Limb (tissue), 2 donors: ENCODE results near the gene RHBDL3.
"Not testable (repeated sequence)": the region's sequence is repeated elsewhere in the genome, so short reads cannot be mapped to it uniquely, and the experiment has no call there.

Experiments used
- DNase-seq, 2 donors: peaks; one replicate each; pipeline ENCODE4 v3.0.0-alpha.2; 2016; ENCODE audit errors: extremely low spot score in 2 of 2

RHBDL3 gene

GRCh38 chr17:32323811-32324491 is 58.3 kb downstream of the RHBDL3 start:
- DNase-seq, result no peak

DNA sequence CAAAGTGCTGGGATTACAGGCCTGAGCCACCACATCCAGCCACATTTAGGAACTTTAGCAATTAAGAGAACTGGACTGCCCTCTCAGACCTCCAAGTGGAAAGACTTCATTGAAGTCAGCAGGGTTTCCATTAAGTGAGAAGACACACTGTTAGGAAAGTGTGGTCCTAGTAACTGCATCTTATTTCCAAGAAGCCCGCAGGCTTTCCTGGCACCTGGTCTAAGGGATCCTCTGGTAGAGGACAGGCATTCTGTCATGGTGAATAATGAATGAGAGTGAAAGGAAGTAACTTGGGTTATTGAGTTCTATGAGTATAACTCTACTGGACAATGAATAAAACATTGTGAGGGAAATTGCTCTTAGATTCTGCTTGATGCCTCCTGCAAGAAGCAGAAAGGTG is 62.3 kb downstream of the RHBDL3 start:
- DNase-seq, result no peak

GRCh38 chr17:32330147-32330546 is 64.5 kb downstream of the RHBDL3 start:
- DNase-seq, result no peak

DNA sequence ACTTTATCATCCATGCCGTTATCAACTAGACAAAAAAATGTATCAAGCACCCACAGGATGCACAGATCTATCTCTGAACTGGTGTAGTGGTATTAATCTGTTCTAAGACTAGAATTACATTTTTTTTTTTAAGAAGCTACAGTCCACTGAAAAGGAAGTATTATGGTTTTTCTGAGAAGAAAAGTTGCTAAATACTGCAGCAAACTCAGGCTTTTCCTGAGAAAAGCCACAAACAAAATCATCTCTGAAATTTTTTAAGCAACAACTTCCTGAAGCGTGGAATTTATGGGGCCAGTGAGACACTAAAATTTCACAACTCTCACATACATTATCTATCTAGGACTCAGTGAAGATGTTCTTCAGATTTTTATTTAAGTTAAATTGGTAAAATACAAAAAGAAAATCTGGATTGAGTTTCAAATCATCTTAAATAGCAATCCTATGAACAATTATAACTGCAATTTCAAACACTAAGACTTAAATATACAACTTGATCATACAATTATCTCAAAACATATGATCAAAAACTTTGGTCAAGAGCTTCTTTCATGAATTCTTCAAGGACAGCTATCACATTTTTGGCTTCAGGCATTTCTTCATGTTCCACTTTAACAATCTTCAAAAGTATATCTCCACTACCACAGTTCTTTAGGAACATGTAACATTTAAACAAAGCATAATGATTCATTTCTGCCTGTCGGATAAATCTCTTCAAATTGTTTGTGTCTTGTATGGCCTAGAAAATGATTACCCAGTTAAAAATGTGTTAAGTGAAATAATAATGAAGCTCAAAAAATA is 65.8 kb downstream of the RHBDL3 start:
- DNase-seq, result no peak

- DNase-seq, result no peak
Measured at GRCh38 chr17:32333187-32333586, 67.6 kb downstream of the RHBDL3 start.

GRCh38 chr17:32335046-32335445 is 69.4 kb downstream of the RHBDL3 start:
- DNase-seq, result no peak

- no peak for DNase-seq
Measured at GRCh38 chr17:32335687-32336086, 70.1 kb downstream of the RHBDL3 start.

DNA sequence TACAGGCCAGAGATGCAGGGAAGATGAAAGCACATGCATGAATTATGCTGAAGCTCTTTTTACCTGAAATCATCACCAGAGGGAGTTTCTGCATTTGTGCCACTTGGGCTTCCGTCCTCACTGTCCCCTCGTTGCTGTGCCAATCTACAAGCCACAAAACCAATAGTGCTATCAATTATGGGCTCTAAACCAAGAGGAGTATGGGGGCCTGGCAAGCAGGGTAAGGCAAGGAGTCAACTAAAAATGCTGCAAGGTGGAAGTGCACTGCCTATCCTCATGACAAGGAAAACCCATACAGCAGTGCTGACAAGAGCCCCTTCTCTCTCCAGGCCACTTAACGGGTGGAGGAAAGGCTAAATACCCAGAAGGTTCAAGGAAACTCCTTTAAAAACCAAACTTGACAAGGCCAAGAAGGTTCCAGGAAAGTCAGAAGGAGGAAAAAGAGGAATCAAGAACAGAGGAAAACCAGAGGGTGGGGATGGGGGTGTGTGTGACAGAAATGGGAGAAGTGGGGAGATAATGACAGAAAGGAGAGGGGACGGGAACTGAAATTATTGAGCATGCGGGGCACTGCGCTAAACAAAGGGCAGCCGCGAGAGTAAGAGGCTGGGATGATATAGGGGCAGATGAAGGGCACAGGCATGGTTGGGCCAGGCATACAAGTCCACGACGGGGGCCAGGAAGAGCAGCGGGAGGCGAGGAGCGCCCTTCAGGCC is 75.7 kb downstream of the RHBDL3 start:
- no peak for DNase-seq

DNA sequence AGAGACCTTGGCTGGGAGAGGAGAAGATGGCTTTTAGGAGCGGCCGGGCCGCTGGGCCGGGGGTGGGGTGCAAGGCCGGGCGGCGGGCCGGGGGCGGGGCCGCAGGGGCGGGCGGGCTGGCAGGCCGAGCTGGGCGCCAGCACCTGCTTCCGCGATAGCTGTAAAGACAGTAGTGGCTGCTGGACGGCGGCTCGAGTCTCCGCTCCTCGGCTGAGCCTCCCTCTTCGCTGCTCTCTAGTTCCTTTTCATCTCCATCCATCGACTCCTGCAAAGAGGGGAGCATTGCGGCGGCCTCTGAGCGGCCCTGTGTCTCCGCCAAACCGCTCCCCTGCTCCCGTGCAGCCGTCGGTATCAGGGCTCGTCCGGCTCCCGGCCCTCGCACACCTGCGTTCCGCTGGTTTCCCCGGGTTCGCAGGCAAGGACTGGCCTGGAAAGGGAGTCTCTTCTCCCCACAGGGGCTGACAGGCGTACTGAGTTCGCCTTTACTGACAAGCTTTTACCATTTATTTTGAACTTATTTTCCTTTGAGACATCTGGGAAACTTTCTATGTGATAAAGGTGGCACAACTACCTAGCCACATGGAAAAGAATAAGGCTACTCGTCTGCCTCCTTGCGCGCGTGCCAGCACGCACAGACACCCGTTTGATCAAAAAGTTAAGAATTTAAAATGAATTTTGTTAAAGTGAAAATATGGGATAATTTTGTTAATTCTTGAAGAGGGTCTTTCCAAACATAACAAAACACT is 76.4 kb downstream of the RHBDL3 start, which contains the start of gene C17orf75:
Gene C17orf75, minus strand, starts transcription at position 317 of the 746 bp plus-strand sequence. Its CDS starts 34 bp downstream, at position 283.
- peak; percentile 70 to 87 for DNase-seq

- DNase-seq, result no peak
Measured at GRCh38 chr17:32342603-32343325, 77.1 kb downstream of the RHBDL3 start.

DNA sequence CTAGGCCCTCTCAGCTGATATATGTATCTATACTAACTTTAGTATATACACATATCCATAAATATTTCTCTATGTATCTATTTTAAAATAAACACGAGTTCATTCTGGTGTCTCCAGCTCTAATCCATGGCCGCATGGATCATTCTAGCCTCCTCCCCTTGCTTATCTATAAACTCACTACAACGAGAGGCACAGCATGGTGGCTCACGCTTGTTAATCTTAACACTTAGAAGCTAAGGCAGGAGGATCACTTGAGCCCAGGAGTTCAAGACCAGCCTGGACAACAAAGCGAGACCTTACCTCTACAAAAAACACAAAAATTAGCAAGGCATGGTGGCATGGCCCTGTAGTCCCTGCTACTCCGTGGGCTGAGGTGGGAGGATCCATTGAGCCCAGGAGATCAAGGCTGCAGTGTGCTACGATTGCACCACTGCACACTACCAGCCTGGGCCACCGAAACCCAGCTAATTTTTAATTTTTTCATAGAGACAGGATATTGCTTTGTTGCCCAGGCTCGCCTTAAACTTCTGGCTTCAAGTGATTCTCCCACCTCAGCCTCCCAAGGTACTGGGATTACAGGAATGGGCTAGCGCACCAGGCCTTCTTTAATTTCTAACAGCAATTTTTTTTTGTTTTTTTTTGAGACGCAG is 80.4 kb downstream of the RHBDL3 start:
- no peak for DNase-seq

DNA sequence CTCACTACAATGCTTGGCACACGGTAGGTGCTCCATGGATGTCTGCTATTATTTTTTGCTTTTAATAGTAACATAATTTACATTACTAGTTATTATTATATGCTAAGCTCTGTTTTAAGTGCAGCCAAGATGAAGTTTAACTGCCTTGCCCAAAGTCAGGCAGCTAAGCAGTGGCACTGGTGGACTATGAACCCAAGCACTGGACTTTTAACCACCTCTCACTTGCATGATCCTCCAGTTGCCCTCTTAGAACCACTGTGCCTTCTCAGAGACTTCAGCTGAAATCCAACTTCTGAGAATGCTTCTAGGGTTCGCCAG is 82.8 kb downstream of the RHBDL3 start:
- no peak for DNase-seq

GRCh38 chr17:32349503-32349853 is 83.8 kb downstream of the RHBDL3 start:
- DNase-seq, result peak in 1 of 2 donors; percentile 61

DNA sequence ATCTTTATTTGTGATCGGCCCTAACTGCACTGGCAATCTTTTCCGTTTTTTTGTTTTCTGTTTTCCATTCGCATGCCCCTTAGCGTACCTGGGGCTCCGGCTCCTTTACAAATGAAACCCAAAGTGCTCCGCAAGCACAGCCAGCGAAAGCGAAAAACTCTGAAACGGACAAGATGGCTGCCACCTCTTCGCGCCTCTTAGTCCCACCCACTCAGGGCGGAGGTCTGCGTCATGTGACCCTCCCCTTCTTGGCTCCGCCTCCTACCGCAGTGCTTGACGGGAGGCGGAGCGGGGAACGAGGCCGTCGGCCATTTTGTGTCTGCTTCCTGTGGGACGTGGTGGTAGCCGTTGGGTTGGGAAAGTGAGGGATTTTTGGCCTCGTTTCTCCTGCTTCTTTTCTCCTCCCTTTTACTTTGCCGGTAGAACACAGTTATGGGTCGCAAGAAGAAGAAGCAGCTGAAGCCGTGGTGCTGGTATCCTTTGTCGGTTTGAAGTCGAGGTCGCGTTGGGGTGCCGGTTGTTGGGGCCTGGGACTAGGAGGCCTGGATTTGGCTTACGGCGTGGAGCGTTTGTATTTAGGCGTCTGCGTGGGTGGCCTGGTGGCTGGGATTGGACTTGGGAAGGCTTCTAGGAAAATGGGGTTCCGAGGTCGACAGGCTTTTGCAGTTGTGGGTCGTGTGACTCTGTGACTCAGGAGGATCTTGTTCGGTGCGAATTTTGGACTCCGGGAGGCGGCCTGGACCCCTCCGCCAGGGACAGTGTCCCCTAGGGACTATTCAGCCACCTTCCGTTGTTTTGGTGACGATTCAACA is 84.4 kb downstream of the RHBDL3 start, which contains the start of gene ZNF207:
Gene ZNF207, plus strand, starts transcription at position 304 of the 812 bp plus-strand sequence. Its CDS starts 129 bp downstream, at position 433.
- DNase-seq, result peak; percentile 96 to 98

- DNase-seq, result peak; percentile 41 to 43
Measured at GRCh38 chr17:32350666-32351418, 85.2 kb downstream of the RHBDL3 start.

DNA sequence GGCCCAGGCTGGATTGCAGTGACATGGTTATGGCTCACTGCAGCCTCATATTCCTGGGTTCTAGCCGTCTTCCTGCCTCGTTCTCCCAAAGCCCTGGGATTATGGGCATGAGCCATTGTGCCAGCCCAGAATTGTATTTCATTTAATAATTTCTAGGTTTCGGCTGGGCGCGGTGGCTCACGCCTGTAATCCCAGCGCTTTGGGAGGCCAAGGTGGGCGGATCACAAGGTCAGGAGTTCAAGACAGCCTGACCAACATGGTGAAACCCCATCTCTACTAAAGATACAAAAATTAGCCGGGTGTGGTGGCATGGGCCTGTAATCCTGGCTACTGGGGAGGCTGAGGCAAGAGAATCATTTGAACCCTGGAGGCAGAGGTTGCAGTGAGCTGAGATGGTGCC is 87.1 kb downstream of the RHBDL3 start:
- not testable (repeated sequence) for DNase-seq

DNA sequence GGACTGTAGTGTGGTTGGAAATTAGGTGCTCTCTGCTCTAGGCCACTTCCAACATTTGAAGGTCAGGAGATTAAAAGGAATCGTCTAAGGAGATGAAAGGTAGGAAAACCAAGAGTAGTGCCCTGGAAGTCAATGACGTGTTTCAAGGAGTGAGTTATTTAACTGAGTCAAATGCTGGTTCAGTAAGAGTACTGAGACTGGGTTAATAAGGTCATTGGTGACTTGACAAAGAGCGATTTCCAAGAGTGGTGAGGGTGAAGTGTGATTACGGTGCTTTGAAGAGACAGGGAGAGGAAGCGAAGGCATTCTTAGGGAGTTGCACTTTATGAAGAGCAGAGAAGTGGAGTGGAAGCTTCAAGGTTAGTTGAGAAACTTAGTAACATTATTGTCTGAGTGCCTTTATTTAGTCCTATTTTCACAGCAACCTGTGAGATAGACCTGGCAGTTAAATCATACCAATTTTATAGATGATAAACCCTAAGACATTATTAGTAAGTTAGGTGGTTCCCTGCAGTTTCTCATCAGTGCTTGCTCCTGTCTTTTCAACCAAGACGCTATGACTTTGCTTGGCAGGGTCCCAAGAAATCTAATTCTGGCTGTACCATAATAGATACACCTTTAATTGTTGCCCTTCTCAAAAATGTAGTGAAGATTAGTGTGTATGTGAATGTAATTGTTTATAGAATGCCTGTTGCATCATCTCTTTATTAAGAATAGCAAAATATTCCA is 90.2 kb downstream of the RHBDL3 start:
- DNase-seq, result no peak

DNA sequence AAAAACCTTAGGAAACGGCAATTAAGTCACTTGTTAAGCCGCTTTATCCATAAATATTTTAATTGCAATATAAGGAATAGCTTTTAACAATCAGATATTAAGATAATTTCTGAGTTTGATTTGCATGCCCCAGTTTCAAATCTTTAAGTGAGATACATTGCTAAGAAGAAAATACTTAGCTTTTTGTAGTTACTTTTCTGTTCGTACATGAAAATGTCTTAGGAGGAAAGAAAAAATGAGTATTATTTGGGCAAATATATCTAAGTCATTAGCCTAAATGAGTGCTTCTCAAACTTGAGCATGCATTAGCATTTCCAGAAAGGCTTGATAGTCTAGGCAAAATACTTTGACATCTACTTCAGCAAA is 90.7 kb downstream of the RHBDL3 start:
- DNase-seq, result no peak
